H9 (cell line): ENCODE results near the gene PRXL2C. TPM values are rescaled to one million over a fixed set of nuclear protein-coding genes. Genes with fewer than 3 reads are reported as not detected.

Experiments used
- DNase-seq: peaks from one replicate; pipeline ENCODE4 v3.0.0-alpha.2; 2017
- H2AFZ ChIP-seq: one replicate; pipeline ENCODE4 v1.6.1; 2013; ENCODE audit warnings: mild to moderate bottlenecking, low read length, control low read depth, moderate library complexity
- H2AK5ac ChIP-seq: 2 replicates; pipeline ENCODE4 v1.6.1; 2013; ENCODE audit warnings: low read length, control low read depth, mixed read lengths; ENCODE audit not compliant: insufficient read length
- H2BK120ac ChIP-seq: one replicate; pipeline ENCODE4 v1.6.1; 2013; ENCODE audit warnings: low read depth, mild to moderate bottlenecking, low read length, control low read depth, inconsistent platforms; ENCODE audit not compliant: poor library complexity, severe bottlenecking
- H2BK12ac ChIP-seq: 2 replicates; pipeline ENCODE4 v1.6.1; 2013; ENCODE audit warnings: low read length, control low read depth, mixed read lengths, low read depth; ENCODE audit not compliant: insufficient read length
- H2BK15ac ChIP-seq: 2 replicates; pipeline ENCODE4 v1.6.1; 2013; ENCODE audit warnings: low read depth, low read length, control low read depth
- H2BK20ac ChIP-seq: one replicate; pipeline ENCODE4 v1.6.1; 2013; ENCODE audit warnings: low read depth, mild to moderate bottlenecking, low read length, control low read depth, inconsistent platforms; ENCODE audit not compliant: poor library complexity, severe bottlenecking
- H2BK5ac ChIP-seq: 2 replicates; pipeline ENCODE4 v1.6.1; 2013; ENCODE audit warnings: low read length, control low read depth, mixed read lengths; ENCODE audit not compliant: insufficient read length
- H3K14ac ChIP-seq: 2 replicates; pipeline ENCODE4 v1.6.1; 2013; ENCODE audit warnings: low read length, control low read depth; ENCODE audit not compliant: insufficient read depth
- H3K18ac ChIP-seq: 2 replicates; pipeline ENCODE4 v1.6.1; 2013; ENCODE audit warnings: low read depth, mild to moderate bottlenecking, mixed read lengths, low read length, control low read depth; ENCODE audit not compliant: insufficient read length
- H3K23ac ChIP-seq: 2 replicates; pipeline ENCODE4 v1.6.1; 2013; ENCODE audit warnings: low read length, control low read depth, mixed read lengths, low read depth; ENCODE audit not compliant: insufficient read length
- H3K23me2 ChIP-seq: 2 replicates; pipeline ENCODE4 v1.6.1; 2013; ENCODE audit warnings: low read depth, mild to moderate bottlenecking, mixed read lengths, low read length, control low read depth; ENCODE audit not compliant: insufficient read length, poor library complexity, severe bottlenecking
- H3K27ac ChIP-seq: 2 replicates; pipeline ENCODE4 v1.5.1; 2013; ENCODE audit warnings: low read length, control low read depth, mixed read lengths, low read depth; ENCODE audit not compliant: insufficient read length
- H3K27me3 ChIP-seq: 2 replicates; pipeline ENCODE4 v1.6.1; 2013; ENCODE audit warnings: low read length, control low read depth, inconsistent platforms; ENCODE audit not compliant: insufficient read depth
- H3K4ac ChIP-seq: 2 replicates; pipeline ENCODE4 v1.6.1; 2013; ENCODE audit warnings: low read depth, mild to moderate bottlenecking, control low read depth, inconsistent platforms, low read length, moderate library complexity
- H3K4me1 ChIP-seq: 2 replicates; pipeline ENCODE4 v1.6.1; 2013; ENCODE audit warnings: low read length, control low read depth, inconsistent platforms; ENCODE audit not compliant: insufficient read depth
- H3K4me2 ChIP-seq: 2 replicates; pipeline ENCODE4 v1.6.1; 2013; ENCODE audit warnings: low read length, control low read depth, mixed read lengths; ENCODE audit not compliant: insufficient read length, insufficient read depth
- H3K56ac ChIP-seq: 2 replicates; pipeline ENCODE4 v1.6.1; 2013; ENCODE audit warnings: low read depth, mild to moderate bottlenecking, mixed read lengths, low read length, control low read depth; ENCODE audit not compliant: insufficient read length
- H3K79me1 ChIP-seq: 2 replicates; pipeline ENCODE4 v1.6.1; 2013; ENCODE audit warnings: low read depth, mild to moderate bottlenecking, moderate library complexity, low read length, control low read depth, inconsistent platforms; ENCODE audit not compliant: insufficient read depth, poor library complexity, severe bottlenecking
- H3K79me2 ChIP-seq: 2 replicates; pipeline ENCODE4 v1.6.1; 2013; ENCODE audit warnings: low read length, control low read depth, inconsistent platforms; ENCODE audit not compliant: insufficient read depth
- H3K9ac ChIP-seq: 2 replicates; pipeline ENCODE4 v1.6.1; 2013; ENCODE audit warnings: low read length, control low read depth, mixed read lengths; ENCODE audit not compliant: insufficient read length; ENCODE audit errors: extremely low read depth
- H3K9me3 ChIP-seq: one replicate; pipeline ENCODE4 v1.6.1; 2013; ENCODE audit warnings: low read depth, low read length, inconsistent platforms; ENCODE audit not compliant: control insufficient read depth
- H3T11ph ChIP-seq: one replicate; pipeline ENCODE4 v1.6.1; 2013; ENCODE audit warnings: mild to moderate bottlenecking, low read length, control low read depth, inconsistent platforms
- H4K20me1 ChIP-seq: one replicate; pipeline ENCODE4 v1.6.1; 2013; ENCODE audit not compliant: control insufficient read depth, insufficient read length, insufficient read depth
- H4K5ac ChIP-seq: 2 replicates; pipeline ENCODE4 v1.6.1; 2013; ENCODE audit warnings: low read depth, mild to moderate bottlenecking, mixed read lengths, low read length, control low read depth; ENCODE audit not compliant: insufficient read length
- H4K8ac ChIP-seq: replicated peaks from 2 replicates; pipeline ENCODE4 v1.6.1; 2013; ENCODE audit warnings: low read length, control low read depth, mixed read lengths, low read depth; ENCODE audit not compliant: insufficient read length
- H4K91ac ChIP-seq: 2 replicates; pipeline ENCODE4 v1.6.1; 2013; ENCODE audit warnings: low read depth, mild to moderate bottlenecking, moderate library complexity, mixed read lengths, low read length, control low read depth; ENCODE audit not compliant: insufficient read length
- H3K27ac Mint-ChIP-seq, 3 experiments: 2 replicates in 2 of 3; 3 replicates in 1 of 3; pipeline ENCODE4 v1.8.0; 2020 to 2021; ENCODE audit warnings: mixed read lengths in 3 of 3, mild to moderate bottlenecking in 1 of 3, moderate library complexity in 1 of 3
- H3K27me3 Mint-ChIP-seq: 2 replicates; pipeline ENCODE4 v1.8.0; 2021; ENCODE audit warnings: low read depth, mild to moderate bottlenecking, moderate library complexity, mixed read lengths
- H3K36me3 Mint-ChIP-seq, 3 experiments: 2 replicates in 2 of 3; 3 replicates in 1 of 3; pipeline ENCODE4 v1.8.0; 2020 to 2021; ENCODE audit warnings: low read depth in 3 of 3, mixed read lengths in 3 of 3; ENCODE audit not compliant: insufficient read depth in 1 of 3
- H3K4me1 Mint-ChIP-seq, 2 experiments: 2 replicates each; pipeline ENCODE4 v1.8.0; 2020; ENCODE audit warnings: mixed read lengths in 2 of 2
- H3K4me3 Mint-ChIP-seq, 2 experiments: 2 replicates in 1 of 2; 3 replicates in 1 of 2; pipeline ENCODE4 v1.8.0; 2020 to 2021; ENCODE audit warnings: mild to moderate bottlenecking in 2 of 2, mixed read lengths in 2 of 2, moderate library complexity in 1 of 2
- H3K9me3 Mint-ChIP-seq, 2 experiments: 2 replicates in 1 of 2; 3 replicates in 1 of 2; pipeline ENCODE4 v1.8.0; 2020; ENCODE audit warnings: mild to moderate bottlenecking in 2 of 2, mixed read lengths in 2 of 2, moderate library complexity in 1 of 2
- CTCF ChIP-seq: fragments of 200-600 bp; sonication (generic); conservative IDR thresholded peaks from 3 replicates; pipeline ENCODE4 v1.8.0; 2021; ENCODE audit warnings: antibody characterized with exemption, mild to moderate bottlenecking
- total RNA-seq: library from RNA; stranded (reverse); gene quantifications from 2 replicates; pipeline ENCODE4 v1.2.1, GENCODE V29; 2021

Gene PRXL2C
- total RNA-seq, 1 experiment from 2014 or later = 4.7 TPM

GRCh38 chr9:96651626-96652025 is 3.5 kb downstream of the PRXL2C start:
- Histone ChIP-seq H4K5ac (no peak overlapping the region), H3K9me3 (no peaks in the 10 kb centered on the region), H2BK120ac (no peak overlapping the region), H2BK20ac (no peak overlapping the region), H3K9ac (no peak overlapping the region), H4K91ac (no peak overlapping the region), H3K4ac (no peak overlapping the region), H2BK12ac (no peak overlapping the region), H2AK5ac (no peak overlapping the region), H2BK5ac (no peak overlapping the region), H3T11ph (no peak overlapping the region), H3K23ac (no peak overlapping the region), H3K4me2 (no peak overlapping the region), H2BK15ac (no peak overlapping the region), H4K8ac (no peak overlapping the region), H3K79me2 (no peaks in the 10 kb centered on the region), H2AFZ (no peak overlapping the region), H3K27me3 (no peaks in the 10 kb centered on the region), H3K14ac (no peak overlapping the region), H3K27ac (no peak overlapping the region), H3K4me1 (no peaks in the 10 kb centered on the region), H3K18ac (no peak overlapping the region), H3K79me1 (no peaks in the 10 kb centered on the region), H3K23me2 (no peaks in the 10 kb centered on the region), H3K56ac (no peak overlapping the region), H4K20me1 (no peaks in the 10 kb centered on the region)
- Mint-ChIP-seq H3K27me3 (peaks cover 6% of the 10 kb centered on the region), H3K36me3 (no peaks in the 10 kb centered on the region; a peak in 3 of 7 replicates), H3K4me3 (no peak overlapping the region), H3K9me3 (no peaks in the 10 kb centered on the region), H3K4me1 (peaks cover 4 to 10% of the 10 kb centered on the region in 2 experiments), H3K27ac (no peak overlapping the region)
- DNase-seq = no peak
- peak; percentile 52 for TF ChIP-seq CTCF
